Stimulated activated CD4-positive, alpha-beta T cell treated with anti-CD3 and anti-CD28 coated beads, Interleukin-1b, Interleukin-23, amount 100 ng/mL, for 24 hours (primary cell): ENCODE measurements around the gene CD34.
"Not testable (repeated sequence)": the region's sequence is repeated elsewhere in the genome, so short reads cannot be mapped to it uniquely, and the experiment has no call there.

ENCODE experiments used
- DNase-seq, 4 experiments: peaks; one replicate each; pipeline ENCODE4 v3.0.0-alpha.2; 2020; ENCODE audit warnings: low read depth in 4 of 4, low spot score in 1 of 4

CD34 gene

DNA sequence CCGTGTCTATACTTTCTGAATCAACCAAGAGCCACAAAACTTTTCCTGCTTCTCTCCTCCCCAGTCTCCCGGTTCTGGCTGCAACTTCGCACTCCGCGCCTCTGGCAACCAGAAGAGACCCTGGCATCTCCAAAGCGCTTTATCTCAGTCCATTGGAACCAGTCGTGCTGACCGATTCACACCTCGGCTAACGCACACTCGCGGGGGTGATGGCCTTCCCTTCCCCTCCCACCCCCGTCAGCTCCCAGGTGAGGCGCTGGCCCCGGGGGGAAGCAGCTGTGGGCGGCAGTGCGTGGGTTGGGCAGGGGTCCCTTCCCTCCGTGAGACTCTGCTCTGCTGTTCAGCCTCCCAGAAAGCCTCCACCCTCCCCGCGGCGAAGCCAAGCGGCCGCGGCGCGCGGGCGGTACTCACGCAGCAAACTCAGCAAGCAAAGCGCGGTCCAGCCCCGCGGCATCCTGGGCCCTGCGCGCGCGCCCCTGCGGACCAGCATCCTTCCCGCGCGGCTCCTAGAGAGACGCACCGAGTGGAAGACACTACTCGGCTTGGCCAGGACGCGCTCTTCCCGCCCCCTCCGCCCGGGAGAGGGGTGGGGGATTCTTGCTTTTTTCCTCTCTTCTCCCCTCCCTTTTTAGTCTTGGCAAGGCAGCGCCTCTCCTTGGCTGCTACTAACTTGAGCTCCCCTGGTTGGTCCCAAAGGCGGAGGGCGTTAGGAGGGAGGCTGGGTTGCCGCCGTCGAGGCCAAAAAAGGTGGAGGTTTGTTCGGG lies at the start of gene CD34:
CD34 (minus strand) TSS at position 535 of the 764 bp plus-strand sequence; CDS start at position 490, 45 bp downstream.
- peak in 1 of 4 experiments; percentile 4 for DNase-seq

GRCh38 chr1:207960346-207960745 lies 49.4 kb upstream of the CD34 start:
- DNase-seq, result no peak

DNA sequence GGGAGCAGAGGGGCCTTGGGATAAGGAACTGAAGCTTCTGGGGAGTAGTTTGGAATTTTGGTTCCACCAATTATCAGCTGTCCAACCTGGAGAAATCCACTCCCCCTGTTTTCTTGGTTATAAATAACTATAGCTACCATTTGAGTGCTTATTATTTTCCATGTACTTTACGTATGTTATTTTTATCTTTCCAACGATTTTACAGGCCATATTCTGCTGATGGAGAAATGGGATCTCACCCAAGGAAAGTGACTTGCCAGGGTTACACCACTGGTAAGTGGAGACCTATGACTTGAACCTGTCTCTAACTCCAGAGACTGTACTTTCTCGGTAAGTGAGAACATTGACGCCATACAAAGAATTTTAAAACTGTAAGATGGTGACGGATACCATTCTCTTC lies 49.0 kb upstream of the CD34 start:
- DNase-seq, result no peak

GRCh38 chr1:207959141-207959825 lies 48.4 kb upstream of the CD34 start:
- DNase-seq, result no peak

GRCh38 chr1:207958376-207959139 lies 47.6 kb upstream of the CD34 start:
- no peak for DNase-seq

GRCh38 chr1:207956986-207957385 lies 46.1 kb upstream of the CD34 start:
- DNase-seq, result no peak

- no peak for DNase-seq
Observed at GRCh38 chr1:207954104-207954503, 43.2 kb upstream of the CD34 start.

DNA sequence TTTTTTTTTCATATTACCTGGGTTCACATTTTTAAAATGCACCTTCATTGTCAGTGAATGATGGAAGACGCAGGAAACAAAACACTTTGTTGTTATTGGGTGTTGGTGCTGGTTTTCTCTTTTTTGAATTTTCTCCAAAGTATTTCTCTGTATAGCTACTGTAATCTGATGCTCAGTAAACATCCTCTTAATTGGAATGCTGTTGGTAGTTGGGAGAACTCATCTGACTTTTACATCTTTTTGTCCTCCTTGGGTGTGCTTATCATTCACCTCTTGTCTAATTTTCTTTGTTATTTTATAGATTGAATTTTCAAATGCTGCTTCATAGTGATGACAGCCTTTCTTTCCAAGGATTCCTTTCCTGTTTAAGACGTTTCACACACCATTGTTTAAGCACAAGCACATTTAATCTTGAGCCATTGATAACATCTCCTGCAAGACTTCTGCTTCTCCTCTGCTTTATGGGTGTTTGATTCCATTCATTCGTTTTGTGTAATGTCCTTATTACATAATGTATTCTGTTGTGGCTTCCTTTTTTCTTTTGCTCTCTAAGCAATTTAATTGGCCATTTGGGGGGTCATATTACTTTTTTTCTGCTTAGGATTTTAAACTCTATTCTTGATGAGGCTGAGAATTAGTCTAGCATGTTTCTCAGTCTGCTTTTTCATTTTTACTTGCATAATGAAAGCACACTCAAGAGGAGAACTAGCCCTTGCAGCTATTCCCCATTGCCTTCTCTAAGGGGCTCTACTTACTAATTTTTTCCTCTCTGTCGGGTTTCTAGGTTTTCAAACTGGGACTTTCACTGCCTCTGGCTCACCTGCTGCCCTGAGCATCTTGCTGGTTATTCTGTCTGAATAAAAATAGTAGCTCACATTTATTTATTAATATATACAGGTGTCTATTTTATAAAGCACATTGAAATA lies 42.0 kb upstream of the CD34 start:
- no peak for DNase-seq

DNA sequence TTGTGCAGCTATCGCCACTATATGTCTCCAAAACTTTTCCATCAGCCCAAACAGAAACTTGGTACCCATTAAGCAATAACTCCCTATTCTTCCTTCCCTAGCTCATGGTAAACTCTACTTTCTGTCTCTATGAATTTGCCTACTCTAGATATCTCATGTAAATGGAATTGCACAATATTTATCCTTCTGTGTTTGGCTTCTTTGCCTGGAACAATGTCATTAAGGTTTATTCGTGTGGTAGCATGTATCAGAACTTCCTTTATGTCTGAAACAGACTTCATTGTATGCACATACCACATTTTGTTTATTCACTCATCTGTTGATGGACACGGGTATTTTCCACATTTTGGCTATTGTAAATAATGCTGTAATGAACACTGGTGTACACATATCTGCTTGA lies 40.7 kb upstream of the CD34 start:
- no peak for DNase-seq

DNA sequence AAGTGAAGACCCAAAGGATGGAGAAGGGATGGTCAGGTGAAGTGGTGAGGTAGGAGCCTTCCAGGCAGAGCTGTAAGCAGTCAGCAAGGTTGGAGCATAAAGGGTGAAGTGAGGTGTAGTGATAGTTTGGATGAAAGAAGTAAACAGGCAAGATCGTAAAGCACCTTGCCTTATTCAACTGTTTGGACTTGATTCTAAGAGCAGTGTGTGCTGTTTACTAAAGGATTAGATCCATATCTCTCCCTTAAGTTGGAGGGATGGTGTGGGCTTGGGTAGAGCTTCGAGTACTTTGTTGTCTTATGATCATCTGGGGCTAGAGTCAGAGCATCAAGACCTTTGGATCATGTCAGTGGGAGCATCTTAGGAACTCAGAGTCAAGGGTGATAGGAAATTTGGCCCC lies 39.8 kb upstream of the CD34 start:
- DNase-seq, result no peak

DNA sequence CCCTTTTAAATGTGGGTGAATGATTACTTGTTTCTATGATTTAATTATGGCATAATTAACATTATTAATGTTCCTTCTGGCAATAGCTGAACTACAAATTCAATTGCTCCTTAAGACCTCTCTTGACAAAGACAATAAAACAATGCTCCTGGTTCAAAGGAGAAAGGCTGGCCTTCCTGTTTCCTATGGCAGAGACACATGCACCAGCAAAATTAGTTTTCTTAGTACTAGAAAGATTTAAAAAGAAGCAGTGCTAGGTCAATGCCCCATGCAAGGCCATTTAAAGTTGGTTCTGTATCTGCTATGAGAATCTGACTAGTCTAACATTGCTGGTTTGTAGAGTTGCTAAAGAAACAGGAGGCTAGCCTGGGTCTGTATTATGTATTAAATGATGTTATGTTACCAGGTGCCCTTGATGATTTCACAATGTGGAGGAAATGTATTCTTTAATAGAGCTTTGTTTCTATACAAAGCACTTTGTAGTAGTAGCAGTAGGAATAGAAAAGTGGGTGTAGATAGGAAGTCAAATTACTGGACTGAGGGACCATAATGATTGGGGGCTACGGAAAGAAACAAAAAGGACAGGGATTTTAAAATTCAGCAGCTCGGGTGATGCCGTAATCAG lies 38.8 kb upstream of the CD34 start:
- DNase-seq, result no peak

DNA sequence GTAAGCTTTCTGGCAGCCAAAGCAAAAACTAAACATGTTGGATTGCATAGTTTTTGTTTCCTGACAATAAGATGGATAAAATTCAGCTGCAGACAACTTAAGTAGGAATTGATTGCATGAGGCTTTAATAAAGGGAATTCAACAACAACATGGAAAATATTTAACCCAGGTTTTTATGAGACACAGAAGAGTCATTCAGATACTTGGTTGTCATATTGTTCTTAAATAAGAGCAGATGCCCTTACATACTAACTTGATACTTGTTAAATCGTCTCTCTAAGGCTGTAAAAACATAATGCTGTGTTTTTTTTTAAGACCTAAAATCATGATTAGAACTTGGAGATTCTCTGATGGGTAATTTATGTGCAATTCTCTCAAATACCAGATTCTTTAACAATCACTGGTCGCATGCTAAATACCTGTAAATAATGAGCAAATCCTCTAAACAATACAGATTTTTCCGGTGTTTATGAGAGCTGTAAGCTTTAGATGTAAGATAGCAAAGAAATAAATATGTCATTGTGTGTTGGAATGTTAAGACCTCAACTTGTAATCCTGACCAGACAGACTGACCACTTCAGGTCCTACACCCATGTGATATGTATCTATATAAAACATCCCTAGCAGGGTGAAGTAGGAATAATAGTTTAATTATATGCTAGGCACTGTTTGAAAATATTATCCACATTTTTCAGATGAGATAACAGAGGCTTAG lies 37.8 kb upstream of the CD34 start:
- no peak for DNase-seq

DNA sequence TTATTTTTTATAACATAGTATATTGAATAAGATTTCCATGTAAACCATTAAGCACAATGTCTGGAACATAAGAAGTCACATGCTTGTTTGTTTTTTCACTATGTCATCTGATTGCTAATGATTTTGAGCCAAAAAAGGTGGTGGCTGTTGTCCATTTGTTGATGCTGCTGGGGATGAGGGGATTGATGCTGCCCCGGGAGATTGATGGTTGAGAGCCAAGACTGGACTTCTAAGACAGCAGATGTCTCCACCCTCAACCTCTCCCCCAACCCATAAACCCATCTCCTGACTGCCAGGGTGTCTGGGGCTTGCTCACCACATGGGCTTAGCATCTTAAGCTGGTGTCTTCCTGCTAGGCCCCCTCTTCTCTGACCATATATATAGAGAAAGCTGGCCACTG lies 35.8 kb upstream of the CD34 start:
- no peak for DNase-seq

- no peak for DNase-seq
Observed at GRCh38 chr1:207944571-207944970, 33.6 kb upstream of the CD34 start.

DNA sequence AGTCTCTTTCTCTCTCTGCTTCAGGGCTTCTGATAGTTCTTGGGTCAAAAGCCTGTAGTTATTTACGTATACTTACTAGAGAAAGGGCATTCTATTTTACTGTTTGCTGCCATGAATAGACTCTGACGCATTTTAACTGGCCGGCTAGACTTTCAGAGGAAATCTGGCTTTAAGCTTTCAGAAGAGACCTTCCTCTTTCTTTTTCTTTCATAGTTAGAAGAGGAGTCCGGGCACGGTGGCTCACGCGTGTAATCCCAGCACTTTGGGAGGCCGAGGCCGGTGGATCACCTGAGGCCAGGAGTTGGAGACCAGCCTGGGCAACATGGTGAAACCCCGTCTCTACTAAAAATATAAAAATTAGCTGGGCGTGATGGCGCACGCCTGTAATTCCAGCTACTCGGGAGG lies 31.4 kb upstream of the CD34 start:
- DNase-seq, result not testable (repeated sequence)

DNA sequence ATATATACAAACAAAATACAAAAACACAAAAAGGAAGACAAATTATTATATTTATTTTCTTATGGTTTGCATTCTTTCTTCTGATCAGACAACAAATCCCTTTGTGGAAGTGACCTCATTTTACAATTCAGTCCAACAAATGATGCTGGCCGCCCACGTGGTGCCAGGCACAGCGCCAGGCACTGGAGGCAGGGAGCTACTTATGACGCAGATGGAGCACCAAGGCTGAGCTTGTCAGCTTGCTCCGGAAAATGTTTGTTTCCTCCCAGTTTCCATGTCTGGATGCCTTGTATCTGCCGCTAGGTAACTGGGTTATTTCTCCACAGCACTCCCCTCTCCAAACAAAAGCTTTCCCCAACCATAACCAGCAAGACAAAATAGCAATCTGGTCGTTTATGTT lies 30.7 kb upstream of the CD34 start:
- no peak for DNase-seq

DNA sequence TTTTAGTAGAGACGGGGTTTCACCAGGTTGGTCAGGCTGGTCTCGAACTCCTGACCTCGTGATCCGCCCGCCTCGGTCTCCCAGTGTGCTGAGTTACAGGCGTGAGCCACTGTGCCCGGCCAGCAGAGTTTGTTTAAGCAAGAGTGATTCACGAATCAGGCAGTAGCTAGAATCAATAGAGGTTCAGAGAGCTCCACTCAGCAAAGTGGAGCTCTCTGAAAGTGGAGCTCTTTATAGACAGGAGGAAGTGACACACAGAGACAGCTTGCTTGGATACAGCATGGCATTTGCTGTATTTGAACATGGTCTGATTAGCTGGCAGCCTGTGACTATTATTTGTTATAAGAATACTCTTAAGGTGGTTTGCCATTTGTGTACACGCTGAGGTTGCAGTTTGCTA lies 27.1 kb upstream of the CD34 start:
- DNase-seq, result no peak

DNA sequence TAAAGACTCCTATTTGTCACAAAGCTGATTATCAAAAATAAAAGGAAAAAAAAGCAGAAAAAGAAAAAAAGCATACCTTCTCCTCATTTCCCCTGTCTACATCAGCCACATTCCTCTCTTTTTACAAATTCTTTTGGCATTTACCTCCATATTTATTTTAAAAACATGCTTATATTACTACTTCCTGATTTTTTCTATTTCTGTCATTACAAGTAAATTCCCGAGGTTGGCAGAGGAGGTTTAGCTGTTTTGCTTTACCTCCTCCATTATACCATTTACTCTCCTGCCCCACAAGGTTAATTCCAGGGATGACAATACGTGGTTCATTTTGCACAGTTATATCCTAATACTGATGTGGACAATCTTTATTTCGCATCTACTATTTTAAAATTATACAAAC lies 26.3 kb upstream of the CD34 start:
- DNase-seq, result no peak

- no peak for DNase-seq
Observed at GRCh38 chr1:207935166-207935583, 24.2 kb upstream of the CD34 start.
